KMS-11 (cell line): ENCODE data around the gene LUZP2.

ENCODE experiments used
- H2AFZ ChIP-seq: fragments of 200-600 bp; sonication (generic); 2 replicates; pipeline ENCODE4 v1.6.1; 2016; ENCODE audit warnings: antibody characterized with exemption, mixed run types, low read depth
- H3K27ac ChIP-seq: fragments of 200-600 bp; sonication (generic); 2 replicates; pipeline ENCODE4 v1.6.1; 2016; ENCODE audit warnings: mild to moderate bottlenecking, mixed run types
- H3K27me3 ChIP-seq: fragments of 200-600 bp; sonication (generic); 2 replicates; pipeline ENCODE4 v1.6.1; 2017; ENCODE audit warnings: mild to moderate bottlenecking, low read depth, mixed run types, moderate library complexity; ENCODE audit not compliant: insufficient read depth
- H3K36me3 ChIP-seq: fragments of 200-600 bp; sonication (generic); 2 replicates; pipeline ENCODE4 v1.6.1; 2017; ENCODE audit warnings: mild to moderate bottlenecking, mixed run types; ENCODE audit not compliant: insufficient read depth
- H3K4me1 ChIP-seq: fragments of 200-600 bp; sonication (generic); 2 replicates; pipeline ENCODE4 v1.6.1; 2016; ENCODE audit warnings: mild to moderate bottlenecking, low read depth, mixed run types; ENCODE audit not compliant: poor library complexity, severe bottlenecking
- H3K4me2 ChIP-seq: fragments of 200-600 bp; sonication (generic); 2 replicates; pipeline ENCODE4 v1.7.0; 2016; ENCODE audit warnings: mild to moderate bottlenecking, mixed run types
- H3K4me3 ChIP-seq: fragments of 200-600 bp; sonication (generic); IDR thresholded peaks from 2 replicates; pipeline ENCODE4 v1.6.1; 2017; ENCODE audit warnings: low read depth, low read length, mixed read lengths; ENCODE audit not compliant: insufficient read depth
- H3K79me2 ChIP-seq: fragments of 200-600 bp; sonication (generic); 2 replicates; pipeline ENCODE4 v1.6.1; 2016; ENCODE audit warnings: low read depth, mixed run types; ENCODE audit not compliant: insufficient read depth
- H3K9ac ChIP-seq: fragments of 200-600 bp; sonication (generic); 2 replicates; pipeline ENCODE4 v1.6.1; 2016; ENCODE audit warnings: mild to moderate bottlenecking, mixed run types
- H4K20me1 ChIP-seq: fragments of 200-600 bp; sonication (generic); 2 replicates; pipeline ENCODE4 v1.6.1; 2016; ENCODE audit warnings: mild to moderate bottlenecking, mixed run types; ENCODE audit not compliant: insufficient read depth
- CTCF ChIP-seq: fragments of 200-600 bp; sonication (generic); conservative IDR thresholded peaks from 2 replicates; pipeline ENCODE4 v1.6.1; 2017; ENCODE audit warnings: low read depth, mild to moderate bottlenecking, antibody characterized with exemption, low read length, moderate library complexity, mixed read lengths

Gene LUZP2

GRCh38 chr11:24687531-24688147, 190.8 kb downstream of the LUZP2 start:
- no peak overlapping the region for H2AFZ ChIP-seq
- H4K20me1 ChIP-seq, result no peaks in the 10 kb centered on the region
- no peaks in the 10 kb centered on the region for H3K79me2 ChIP-seq
- no peaks in the 10 kb centered on the region for H3K27me3 ChIP-seq
- no peak overlapping the region for H3K9ac ChIP-seq
- H3K4me2 ChIP-seq, result no peak overlapping the region
- TF ChIP-seq CTCF, result no peak
- no peak overlapping the region for H3K4me3 ChIP-seq
- no peaks in the 10 kb centered on the region for H3K36me3 ChIP-seq
- H3K27ac ChIP-seq, result no peak overlapping the region
- no peaks in the 10 kb centered on the region for H3K4me1 ChIP-seq

- Histone ChIP-seq H3K27ac (no peak overlapping the region), H3K4me1 (no peaks in the 10 kb centered on the region), H3K4me2 (no peak overlapping the region), H4K20me1 (no peaks in the 10 kb centered on the region), H3K9ac (no peak overlapping the region), H2AFZ (no peak overlapping the region), H3K36me3 (no peaks in the 10 kb centered on the region), H3K79me2 (no peaks in the 10 kb centered on the region), H3K4me3 (no peak overlapping the region), H3K27me3 (no peaks in the 10 kb centered on the region)
- no peak for TF ChIP-seq CTCF
These were observed 192.1 kb downstream of the LUZP2 start for GRCh38 chr11:24688981-24689380.

GRCh38 chr11:24697522-24698111, 200.8 kb downstream of the LUZP2 start:
- TF ChIP-seq CTCF, result no peak
- no peaks in the 10 kb centered on the region for H3K4me1 ChIP-seq
- no peaks in the 10 kb centered on the region for H3K27me3 ChIP-seq
- no peaks in the 10 kb centered on the region for H3K36me3 ChIP-seq
- no peaks in the 10 kb centered on the region for H3K79me2 ChIP-seq
- no peak overlapping the region for H3K9ac ChIP-seq
- no peaks in the 10 kb centered on the region for H4K20me1 ChIP-seq
- no peak overlapping the region for H3K27ac ChIP-seq
- no peak overlapping the region for H3K4me3 ChIP-seq
- no peak overlapping the region for H2AFZ ChIP-seq
- H3K4me2 ChIP-seq, result no peak overlapping the region

GRCh38 chr11:24704716-24705115, 207.9 kb downstream of the LUZP2 start:
- no peak overlapping the region for H3K4me3 ChIP-seq
- H3K9ac ChIP-seq, result no peak overlapping the region
- H3K4me1 ChIP-seq, result peaks cover 2% of the 10 kb centered on the region
- no peaks in the 10 kb centered on the region for H3K36me3 ChIP-seq
- H4K20me1 ChIP-seq, result no peaks in the 10 kb centered on the region
- no peak overlapping the region for H3K27ac ChIP-seq
- H3K4me2 ChIP-seq, result no peak overlapping the region
- no peaks in the 10 kb centered on the region for H3K27me3 ChIP-seq
- H3K79me2 ChIP-seq, result no peaks in the 10 kb centered on the region
- no peak for TF ChIP-seq CTCF
- H2AFZ ChIP-seq, result no peak overlapping the region
